Mesendoderm (in vitro differentiated cells): Measurements from ENCODE around the gene MGMT.

Source experiments
- DNase-seq: peaks from one replicate; pipeline ENCODE4 v3.0.0; 2013
- H2AK5ac ChIP-seq: 2 replicates; pipeline ENCODE4 v1.6.1; 2013; ENCODE audit warnings: low read length, inconsistent platforms
- H2BK120ac ChIP-seq: 2 replicates; pipeline ENCODE4 v1.6.1; 2013; ENCODE audit warnings: low read depth, mild to moderate bottlenecking, low read length, moderate library complexity, mixed read lengths
- H2BK15ac ChIP-seq: replicated peaks from 2 replicates; pipeline ENCODE4 v1.6.1; 2013; ENCODE audit warnings: low read depth, mild to moderate bottlenecking, moderate library complexity
- H2BK5ac ChIP-seq: 2 replicates; pipeline ENCODE4 v1.6.1; 2013; ENCODE audit warnings: low read length, inconsistent platforms
- H3K18ac ChIP-seq: 2 replicates; pipeline ENCODE4 v1.6.1; 2013; ENCODE audit warnings: mild to moderate bottlenecking, low read length, mixed read lengths
- H3K23ac ChIP-seq: one replicate; pipeline ENCODE4 v1.6.1; 2013; ENCODE audit warnings: low read length
- H3K27ac ChIP-seq: 2 replicates; pipeline ENCODE4 v1.5.1; 2013; ENCODE audit warnings: low read depth, mild to moderate bottlenecking, inconsistent platforms, low read length, moderate library complexity
- H3K27me3 ChIP-seq: 2 replicates; pipeline ENCODE4 v1.6.1; 2013; ENCODE audit warnings: low read length, control low read depth, mild to moderate bottlenecking, inconsistent platforms; ENCODE audit not compliant: insufficient read depth, poor library complexity
- H3K36me3 ChIP-seq: 2 replicates; pipeline ENCODE4 v1.6.1; 2013; ENCODE audit warnings: low read length, inconsistent platforms; ENCODE audit not compliant: control insufficient read depth, insufficient read depth
- H3K4ac ChIP-seq: one replicate; pipeline ENCODE4 v1.6.1; 2013; ENCODE audit warnings: low read depth, mild to moderate bottlenecking, low read length, moderate library complexity
- H3K4me1 ChIP-seq: 2 replicates; pipeline ENCODE4 v1.6.1; 2013; ENCODE audit warnings: low read depth, low read length, inconsistent platforms; ENCODE audit not compliant: control insufficient read depth
- H3K4me2 ChIP-seq: 2 replicates; pipeline ENCODE4 v1.6.1; 2013; ENCODE audit warnings: low read length
- H3K4me3 ChIP-seq: 2 replicates; pipeline ENCODE4 v1.5.1; 2013; ENCODE audit warnings: mild to moderate bottlenecking, low read length
- H3K56ac ChIP-seq: one replicate; pipeline ENCODE4 v1.6.1; 2013; ENCODE audit warnings: low read length
- H3K79me1 ChIP-seq: 2 replicates; pipeline ENCODE4 v1.6.1; 2013; ENCODE audit warnings: low read length, inconsistent platforms
- H3K79me2 ChIP-seq: 2 replicates; pipeline ENCODE4 v1.6.1; 2013; ENCODE audit warnings: mild to moderate bottlenecking, low read length; ENCODE audit not compliant: control insufficient read depth, insufficient read depth
- H3K9ac ChIP-seq: 2 replicates; pipeline ENCODE4 v1.6.1; 2013; ENCODE audit warnings: low read length, inconsistent platforms
- H4K5ac ChIP-seq: one replicate; pipeline ENCODE4 v1.6.1; 2013; ENCODE audit warnings: low read length
- H4K8ac ChIP-seq: one replicate; pipeline ENCODE4 v1.6.1; 2013; ENCODE audit warnings: low read depth, mild to moderate bottlenecking, control low read depth, low read length, moderate library complexity
- WGBS: extraction: QIAGEN DNeasy Blood & Tissue Kit; methylation state at CpG from one replicate; pipeline ENCODE4 v1.1.7; 2013; ENCODE audit warnings: low lambda C conversion rate, missing lambda C conversion rate; ENCODE audit not compliant: insufficient coverage; ENCODE audit errors: extremely low coverage; 5-methylcytosine and 5-hydroxymethylcytosine counted together

Gene MGMT

GRCh38 chr10:129531195-129531968 is 64.3 kb downstream of the MGMT start:
- H2BK5ac ChIP-seq, result peak overlapping the region; percentile 70
- H2BK15ac ChIP-seq, result no peak overlapping the region

GRCh38 chr10:129531969-129532660 is 65.1 kb downstream of the MGMT start:
- H2AK5ac ChIP-seq, result no peak overlapping the region
- no peaks in the 10 kb centered on the region for H3K27me3 ChIP-seq
- H3K36me3 ChIP-seq, result no peaks in the 10 kb centered on the region
- H2BK5ac ChIP-seq, result no peak overlapping the region
- H4K8ac ChIP-seq, result no peak overlapping the region
- H3K9ac ChIP-seq, result no peak overlapping the region
- DNase-seq, result no peak
- no peak overlapping the region for H4K5ac ChIP-seq
- WGBS, result no CpG with 5 or more reads among the region's 10 CpGs
- no peaks in the 10 kb centered on the region for H3K79me1 ChIP-seq
- H3K4me3 ChIP-seq, result no peak overlapping the region
- peak overlapping the region; percentile 18 for H3K56ac ChIP-seq
- H3K27ac ChIP-seq, result no peak overlapping the region
- H3K4me2 ChIP-seq, result no peak overlapping the region
- no peak overlapping the region for H3K23ac ChIP-seq
- H2BK120ac ChIP-seq, result no peak overlapping the region
- H3K4me1 ChIP-seq, result peaks cover 9% of the 10 kb centered on the region
- no peak overlapping the region for H2BK15ac ChIP-seq
- no peak overlapping the region for H3K4ac ChIP-seq
- peak overlapping the region; percentile 35 for H3K18ac ChIP-seq
- H3K79me2 ChIP-seq, result no peaks in the 10 kb centered on the region

More at GRCh38 chr10:129531195-129531968, 64.3 kb downstream of the MGMT start:
- Histone ChIP-seq H2BK120ac (no peak overlapping the region), H3K4me1 (peaks cover 9% of the 10 kb centered on the region), H4K5ac (no peak overlapping the region), H3K79me2 (no peaks in the 10 kb centered on the region), H3K4me2 (no peak overlapping the region), H3K56ac (peak overlapping the region; percentile 49), H3K9ac (no peak overlapping the region), H3K79me1 (no peaks in the 10 kb centered on the region), H3K4me3 (no peak overlapping the region), H3K27me3 (no peaks in the 10 kb centered on the region), H3K36me3 (no peaks in the 10 kb centered on the region), H2AK5ac (no peak overlapping the region), H3K27ac (no peak overlapping the region), H3K23ac (peak overlapping the region; percentile 59), H4K8ac (no peak overlapping the region), H3K18ac (peak overlapping the region; percentile 0), H3K4ac (peak overlapping the region; percentile 92)
- no CpG with 5 or more reads among the region's 15 CpGs for WGBS
- peak; percentile 90 for DNase-seq

- Histone ChIP-seq H2BK15ac (no peak overlapping the region), H3K4ac (no peak overlapping the region), H3K79me2 (no peaks in the 10 kb centered on the region), H3K4me3 (no peak overlapping the region), H3K4me1 (peaks cover 9% of the 10 kb centered on the region), H3K36me3 (no peaks in the 10 kb centered on the region), H3K56ac (no peak overlapping the region), H3K27ac (no peak overlapping the region), H2BK5ac (no peak overlapping the region), H3K4me2 (no peak overlapping the region), H3K18ac (no peak overlapping the region), H3K23ac (no peak overlapping the region), H3K79me1 (no peaks in the 10 kb centered on the region), H4K5ac (no peak overlapping the region), H4K8ac (no peak overlapping the region), H3K9ac (no peak overlapping the region), H2AK5ac (no peak overlapping the region), H2BK120ac (no peak overlapping the region), H3K27me3 (no peaks in the 10 kb centered on the region)
- no peak for DNase-seq
- no CpG with 5 or more reads among the region's 12 CpGs for WGBS
Observed at GRCh38 chr10:129532838-129533237, 65.8 kb downstream of the MGMT start.

GRCh38 chr10:129533281-129533680 is 66.2 kb downstream of the MGMT start:
- Histone ChIP-seq H3K9ac (no peak overlapping the region), H3K4me3 (no peak overlapping the region), H4K8ac (no peak overlapping the region), H3K79me1 (no peaks in the 10 kb centered on the region), H3K27ac (no peak overlapping the region), H3K56ac (no peak overlapping the region), H2BK5ac (no peak overlapping the region), H3K4me1 (peaks cover 9% of the 10 kb centered on the region), H3K27me3 (no peaks in the 10 kb centered on the region), H3K36me3 (no peaks in the 10 kb centered on the region), H3K4me2 (no peak overlapping the region), H2BK120ac (no peak overlapping the region), H4K5ac (no peak overlapping the region), H3K18ac (no peak overlapping the region), H3K23ac (no peak overlapping the region), H2BK15ac (no peak overlapping the region), H3K4ac (no peak overlapping the region), H3K79me2 (no peaks in the 10 kb centered on the region), H2AK5ac (no peak overlapping the region)
- WGBS, result no CpG with 5 or more reads among the region's 11 CpGs
- DNase-seq, result no peak

GRCh38 chr10:129534826-129535225 is 67.8 kb downstream of the MGMT start:
- WGBS, result no CpG with 5 or more reads among the region's 5 CpGs
- Histone ChIP-seq H3K79me1 (no peaks in the 10 kb centered on the region), H3K4me2 (no peak overlapping the region), H3K4me1 (peaks cover 9% of the 10 kb centered on the region), H3K4ac (no peak overlapping the region), H4K5ac (no peak overlapping the region), H3K79me2 (no peaks in the 10 kb centered on the region), H3K27ac (no peak overlapping the region), H3K9ac (no peak overlapping the region), H3K27me3 (no peaks in the 10 kb centered on the region), H3K23ac (no peak overlapping the region), H4K8ac (no peak overlapping the region), H3K4me3 (no peak overlapping the region), H2AK5ac (no peak overlapping the region), H3K36me3 (no peaks in the 10 kb centered on the region), H2BK120ac (no peak overlapping the region), H3K18ac (no peak overlapping the region), H2BK15ac (no peak overlapping the region), H2BK5ac (no peak overlapping the region), H3K56ac (no peak overlapping the region)
- DNase-seq, result no peak
